Fibroblast of pulmonary artery (primary cell): ENCODE results near the gene UNK.
A peak's percentile ranks its signal among the peaks of the same experiment; 100 is the strongest.

Experiments used
- DNase-seq: peaks from one replicate; pipeline ENCODE4 v3.0.0-alpha.2; 2010; ENCODE audit warnings: low read depth
- H3K4me3 ChIP-seq: replicated peaks from 2 replicates; pipeline ENCODE4 v1.5.1; 2011; ENCODE audit warnings: low read depth, mild to moderate bottlenecking, control low read depth, low read length, moderate library complexity
- CTCF ChIP-seq: IDR thresholded peaks from 2 replicates; pipeline ENCODE4 v1.5.1; 2011; ENCODE audit warnings: mild to moderate bottlenecking, control low read depth, low read length, inconsistent platforms; ENCODE audit errors: missing control alignments

UNK gene

GRCh38 chr17:75844530-75845057 lies 60.0 kb downstream of the UNK start:
- no peak for TF ChIP-seq CTCF
- DNase-seq = no peak
- H3K4me3 ChIP-seq = no peak overlapping the region

DNA sequence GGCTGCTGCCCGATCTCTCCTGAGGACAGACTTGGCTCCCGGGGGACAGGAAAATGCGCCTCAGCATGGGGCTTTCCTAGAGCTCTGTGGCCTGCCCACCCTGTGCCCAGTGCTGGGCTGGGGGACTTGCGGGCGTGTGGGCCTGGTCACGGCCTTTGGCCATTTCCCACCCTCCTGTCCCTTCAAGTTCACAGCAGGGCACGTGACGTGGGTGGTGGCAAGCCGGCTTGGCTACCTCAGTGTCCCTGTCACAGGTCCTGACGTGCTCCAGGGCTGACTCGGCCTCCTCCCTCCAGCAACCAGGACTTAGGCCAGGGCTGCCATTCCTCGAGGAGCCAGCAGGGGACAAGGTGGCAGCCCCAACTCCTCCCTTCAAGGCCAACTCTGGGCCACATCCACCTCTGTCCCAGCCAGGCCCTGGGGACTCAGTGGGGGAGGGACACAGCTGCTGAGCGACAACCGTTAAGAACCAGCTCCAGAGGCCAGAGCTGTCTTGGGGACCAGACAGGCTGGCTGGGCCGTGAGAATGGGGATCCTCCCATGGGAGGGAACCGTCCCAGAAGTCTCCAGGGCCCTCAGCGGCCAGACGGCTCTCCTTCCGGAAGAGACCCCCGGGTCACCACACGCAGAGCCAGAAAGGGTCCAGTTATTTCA lies 60.6 kb downstream of the UNK start:
- no peak overlapping the region for H3K4me3 ChIP-seq
- DNase-seq = peak; percentile 60
- TF ChIP-seq CTCF = peak; percentile 66

DNA sequence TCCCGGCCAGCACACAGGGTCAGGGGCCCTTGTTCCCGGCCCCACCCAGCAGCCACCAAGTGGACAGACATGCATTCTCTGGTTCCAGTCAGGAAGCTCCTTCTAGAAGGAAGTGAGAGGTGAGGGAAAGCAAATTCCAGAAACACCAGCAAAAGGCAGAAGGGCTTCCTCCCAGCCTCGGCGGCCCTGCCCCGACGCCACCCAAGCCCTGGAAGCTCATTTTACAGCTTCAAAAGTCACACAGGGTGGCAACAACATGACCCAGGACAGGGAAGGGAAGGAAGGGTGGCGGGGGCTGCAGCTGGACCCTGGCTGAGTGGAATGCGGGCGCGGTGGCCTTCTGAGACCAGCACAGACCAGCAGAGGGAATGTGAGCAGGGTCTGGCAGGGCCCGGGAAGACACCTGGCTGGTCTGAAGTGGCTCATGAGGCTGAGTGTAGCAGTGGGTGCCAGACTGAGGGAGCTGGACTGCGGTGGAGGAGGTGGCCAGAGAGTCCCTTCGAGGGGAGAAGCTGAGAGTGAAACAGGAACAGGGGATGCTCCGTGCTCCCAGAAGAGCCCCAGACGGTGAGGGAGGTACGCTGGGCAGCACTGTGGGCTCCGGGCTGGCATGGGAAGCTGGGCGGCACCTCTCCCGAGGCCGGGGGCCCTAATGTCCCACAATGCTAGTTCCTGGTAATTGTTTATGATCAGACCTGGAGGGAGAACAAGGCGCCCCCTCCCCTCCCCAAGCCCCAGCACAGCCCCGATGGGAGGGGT lies 61.5 kb downstream of the UNK start:
- TF ChIP-seq CTCF = no peak
- no peak overlapping the region for H3K4me3 ChIP-seq
- no peak for DNase-seq

GRCh38 chr17:75846692-75847613 lies 62.3 kb downstream of the UNK start:
- TF ChIP-seq CTCF = no peak
- no peak overlapping the region for H3K4me3 ChIP-seq
- no peak for DNase-seq

DNA sequence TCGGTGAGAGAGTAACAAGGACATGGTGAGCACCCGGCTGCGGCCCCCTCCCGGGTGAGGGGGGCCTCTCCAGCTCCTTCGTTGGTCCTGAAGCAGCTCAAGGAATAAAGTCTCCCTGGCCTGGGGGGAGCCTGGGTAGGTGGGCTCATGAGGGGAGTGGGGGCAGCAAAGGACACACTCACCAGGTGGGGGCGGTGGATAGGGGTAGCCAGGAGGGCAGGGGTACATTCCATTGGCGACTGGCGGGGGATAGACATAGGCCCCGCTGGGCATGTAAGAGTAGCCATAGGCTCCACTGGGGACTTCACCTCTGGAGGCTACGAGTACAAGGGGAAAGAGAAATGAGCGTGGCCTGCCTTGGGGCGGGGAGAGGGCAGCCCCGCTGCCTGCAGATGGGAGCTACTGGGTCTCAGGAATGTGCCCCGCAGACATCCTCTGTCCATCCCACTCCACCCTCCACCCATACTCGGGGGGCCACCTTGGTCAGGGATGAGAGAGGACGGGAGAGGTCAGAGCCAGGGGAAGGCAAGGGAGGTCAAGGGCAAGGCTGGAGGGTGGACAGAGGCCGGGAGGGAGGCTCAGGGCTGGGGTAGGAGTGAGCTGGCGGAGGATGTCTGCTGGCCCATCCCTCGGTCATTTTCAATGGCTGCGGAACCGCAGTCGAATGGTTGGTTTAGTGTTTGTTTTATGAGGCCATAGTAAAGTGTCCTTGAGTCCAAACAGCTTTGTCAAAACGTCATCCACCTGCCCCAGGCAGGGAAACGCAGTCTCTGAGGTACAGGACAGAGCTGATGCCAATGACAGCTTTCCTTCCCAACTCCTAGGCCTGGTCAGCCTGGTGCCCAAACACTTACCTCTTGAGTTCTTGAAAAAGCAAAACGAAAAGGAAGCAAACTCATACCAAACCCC lies 63.3 kb downstream of the UNK start:
- no peak overlapping the region for H3K4me3 ChIP-seq
- DNase-seq = no peak
- TF ChIP-seq CTCF = no peak
